ENCODE measurements around the gene KSR1.
"Not testable (repeated sequence)": the region's sequence is repeated elsewhere in the genome, so short reads cannot be mapped to it uniquely, and the experiment has no call there.

GRCh38 chr17:27501338-27501737, 45.1 kb downstream of the KSR1 start:
- TF ChIP-seq POLR2AphosphoS5, POLR2A (IDR thresholded peaks at IDR 0.05): not testable (repeated sequence)
- TF ChIP-seq, protein P1, sequence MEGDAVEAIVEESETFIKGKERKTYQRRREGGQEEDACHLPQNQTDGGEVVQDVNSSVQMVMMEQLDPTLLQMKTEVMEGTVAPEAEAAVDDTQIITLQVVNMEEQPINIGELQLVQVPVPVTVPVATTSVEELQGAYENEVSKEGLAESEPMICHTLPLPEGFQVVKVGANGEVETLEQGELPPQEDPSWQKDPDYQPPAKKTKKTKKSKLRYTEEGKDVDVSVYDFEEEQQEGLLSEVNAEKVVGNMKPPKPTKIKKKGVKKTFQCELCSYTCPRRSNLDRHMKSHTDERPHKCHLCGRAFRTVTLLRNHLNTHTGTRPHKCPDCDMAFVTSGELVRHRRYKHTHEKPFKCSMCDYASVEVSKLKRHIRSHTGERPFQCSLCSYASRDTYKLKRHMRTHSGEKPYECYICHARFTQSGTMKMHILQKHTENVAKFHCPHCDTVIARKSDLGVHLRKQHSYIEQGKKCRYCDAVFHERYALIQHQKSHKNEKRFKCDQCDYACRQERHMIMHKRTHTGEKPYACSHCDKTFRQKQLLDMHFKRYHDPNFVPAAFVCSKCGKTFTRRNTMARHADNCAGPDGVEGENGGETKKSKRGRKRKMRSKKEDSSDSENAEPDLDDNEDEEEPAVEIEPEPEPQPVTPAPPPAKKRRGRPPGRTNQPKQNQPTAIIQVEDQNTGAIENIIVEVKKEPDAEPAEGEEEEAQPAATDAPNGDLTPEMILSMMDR (IDR thresholded peaks at IDR 0.05), result not testable (repeated sequence)
